H1 (cell line): ENCODE data around the gene LAT. TPM values are rescaled to one million over a fixed set of nuclear protein-coding genes. Genes with fewer than 3 reads are reported as not detected.

Experiments used
- polyA plus RNA-seq, 7 experiments: library from polyadenylated mRNA; depleted of rRNA in 3 of 7; stranded (reverse) in 5 of 7; unstranded in 2 of 7; fragments of >200 nt in 5 of 7; fragments of 200-250 nt in 2 of 7; gene quantifications; 1 replicate in 5 of 7; 2 replicates in 1 of 7; 4 replicates in 1 of 7; pipeline versions ENCODE4 v1.2.1 to v1.2.3, GENCODE V29; 2011 to 2013; ENCODE audit warnings: missing spikeins in 2 of 7, mixed read lengths in 2 of 7
- total RNA-seq: library from RNA; stranded (reverse); fragmentation: NEBNext Ultra II Directional; extraction: Animal tissue kit (Norgen Biotek cat#: 25700); gene quantifications from 2 replicates; pipeline ENCODE4 v1.2.1, GENCODE V29; 2021
- TF ChIP-seq, protein P1 (sequence below): fragments of 300-600 bp; sonication (generic); IDR thresholded peaks from 2 replicates; pipeline ENCODE4 v1.7.1; 2012; ENCODE audit warnings: low read length, moderate library complexity, mild to moderate bottlenecking, inconsistent platforms; ENCODE audit not compliant: insufficient replicate concordance

Gene LAT
- total and polyA plus RNA-seq, 2 of the 8 experiments (the other 6 are each of a cell fraction or from before 2014, with no cell fraction given): 2.7 to 3.4 TPM

DNA sequence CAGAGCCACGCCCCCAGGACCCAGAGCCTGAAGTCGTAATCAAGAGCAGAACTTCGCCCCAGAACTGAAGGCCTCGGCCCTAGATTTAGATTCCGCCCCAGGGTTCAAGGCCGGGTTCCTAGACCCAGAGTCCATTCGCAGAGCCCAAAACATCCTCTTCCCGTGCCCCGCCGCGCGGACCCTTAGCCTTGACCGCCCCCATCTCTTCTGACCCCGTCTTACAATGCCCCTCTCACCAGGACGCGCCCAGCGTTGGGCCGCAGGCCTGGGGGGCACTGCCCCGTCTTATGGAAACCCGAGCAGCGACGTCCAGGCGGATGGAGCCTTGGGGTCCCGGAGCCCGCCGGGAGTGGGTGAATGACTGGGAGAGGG is 48.1 kb upstream of the LAT start (continued):
- TF ChIP-seq, protein P1, sequence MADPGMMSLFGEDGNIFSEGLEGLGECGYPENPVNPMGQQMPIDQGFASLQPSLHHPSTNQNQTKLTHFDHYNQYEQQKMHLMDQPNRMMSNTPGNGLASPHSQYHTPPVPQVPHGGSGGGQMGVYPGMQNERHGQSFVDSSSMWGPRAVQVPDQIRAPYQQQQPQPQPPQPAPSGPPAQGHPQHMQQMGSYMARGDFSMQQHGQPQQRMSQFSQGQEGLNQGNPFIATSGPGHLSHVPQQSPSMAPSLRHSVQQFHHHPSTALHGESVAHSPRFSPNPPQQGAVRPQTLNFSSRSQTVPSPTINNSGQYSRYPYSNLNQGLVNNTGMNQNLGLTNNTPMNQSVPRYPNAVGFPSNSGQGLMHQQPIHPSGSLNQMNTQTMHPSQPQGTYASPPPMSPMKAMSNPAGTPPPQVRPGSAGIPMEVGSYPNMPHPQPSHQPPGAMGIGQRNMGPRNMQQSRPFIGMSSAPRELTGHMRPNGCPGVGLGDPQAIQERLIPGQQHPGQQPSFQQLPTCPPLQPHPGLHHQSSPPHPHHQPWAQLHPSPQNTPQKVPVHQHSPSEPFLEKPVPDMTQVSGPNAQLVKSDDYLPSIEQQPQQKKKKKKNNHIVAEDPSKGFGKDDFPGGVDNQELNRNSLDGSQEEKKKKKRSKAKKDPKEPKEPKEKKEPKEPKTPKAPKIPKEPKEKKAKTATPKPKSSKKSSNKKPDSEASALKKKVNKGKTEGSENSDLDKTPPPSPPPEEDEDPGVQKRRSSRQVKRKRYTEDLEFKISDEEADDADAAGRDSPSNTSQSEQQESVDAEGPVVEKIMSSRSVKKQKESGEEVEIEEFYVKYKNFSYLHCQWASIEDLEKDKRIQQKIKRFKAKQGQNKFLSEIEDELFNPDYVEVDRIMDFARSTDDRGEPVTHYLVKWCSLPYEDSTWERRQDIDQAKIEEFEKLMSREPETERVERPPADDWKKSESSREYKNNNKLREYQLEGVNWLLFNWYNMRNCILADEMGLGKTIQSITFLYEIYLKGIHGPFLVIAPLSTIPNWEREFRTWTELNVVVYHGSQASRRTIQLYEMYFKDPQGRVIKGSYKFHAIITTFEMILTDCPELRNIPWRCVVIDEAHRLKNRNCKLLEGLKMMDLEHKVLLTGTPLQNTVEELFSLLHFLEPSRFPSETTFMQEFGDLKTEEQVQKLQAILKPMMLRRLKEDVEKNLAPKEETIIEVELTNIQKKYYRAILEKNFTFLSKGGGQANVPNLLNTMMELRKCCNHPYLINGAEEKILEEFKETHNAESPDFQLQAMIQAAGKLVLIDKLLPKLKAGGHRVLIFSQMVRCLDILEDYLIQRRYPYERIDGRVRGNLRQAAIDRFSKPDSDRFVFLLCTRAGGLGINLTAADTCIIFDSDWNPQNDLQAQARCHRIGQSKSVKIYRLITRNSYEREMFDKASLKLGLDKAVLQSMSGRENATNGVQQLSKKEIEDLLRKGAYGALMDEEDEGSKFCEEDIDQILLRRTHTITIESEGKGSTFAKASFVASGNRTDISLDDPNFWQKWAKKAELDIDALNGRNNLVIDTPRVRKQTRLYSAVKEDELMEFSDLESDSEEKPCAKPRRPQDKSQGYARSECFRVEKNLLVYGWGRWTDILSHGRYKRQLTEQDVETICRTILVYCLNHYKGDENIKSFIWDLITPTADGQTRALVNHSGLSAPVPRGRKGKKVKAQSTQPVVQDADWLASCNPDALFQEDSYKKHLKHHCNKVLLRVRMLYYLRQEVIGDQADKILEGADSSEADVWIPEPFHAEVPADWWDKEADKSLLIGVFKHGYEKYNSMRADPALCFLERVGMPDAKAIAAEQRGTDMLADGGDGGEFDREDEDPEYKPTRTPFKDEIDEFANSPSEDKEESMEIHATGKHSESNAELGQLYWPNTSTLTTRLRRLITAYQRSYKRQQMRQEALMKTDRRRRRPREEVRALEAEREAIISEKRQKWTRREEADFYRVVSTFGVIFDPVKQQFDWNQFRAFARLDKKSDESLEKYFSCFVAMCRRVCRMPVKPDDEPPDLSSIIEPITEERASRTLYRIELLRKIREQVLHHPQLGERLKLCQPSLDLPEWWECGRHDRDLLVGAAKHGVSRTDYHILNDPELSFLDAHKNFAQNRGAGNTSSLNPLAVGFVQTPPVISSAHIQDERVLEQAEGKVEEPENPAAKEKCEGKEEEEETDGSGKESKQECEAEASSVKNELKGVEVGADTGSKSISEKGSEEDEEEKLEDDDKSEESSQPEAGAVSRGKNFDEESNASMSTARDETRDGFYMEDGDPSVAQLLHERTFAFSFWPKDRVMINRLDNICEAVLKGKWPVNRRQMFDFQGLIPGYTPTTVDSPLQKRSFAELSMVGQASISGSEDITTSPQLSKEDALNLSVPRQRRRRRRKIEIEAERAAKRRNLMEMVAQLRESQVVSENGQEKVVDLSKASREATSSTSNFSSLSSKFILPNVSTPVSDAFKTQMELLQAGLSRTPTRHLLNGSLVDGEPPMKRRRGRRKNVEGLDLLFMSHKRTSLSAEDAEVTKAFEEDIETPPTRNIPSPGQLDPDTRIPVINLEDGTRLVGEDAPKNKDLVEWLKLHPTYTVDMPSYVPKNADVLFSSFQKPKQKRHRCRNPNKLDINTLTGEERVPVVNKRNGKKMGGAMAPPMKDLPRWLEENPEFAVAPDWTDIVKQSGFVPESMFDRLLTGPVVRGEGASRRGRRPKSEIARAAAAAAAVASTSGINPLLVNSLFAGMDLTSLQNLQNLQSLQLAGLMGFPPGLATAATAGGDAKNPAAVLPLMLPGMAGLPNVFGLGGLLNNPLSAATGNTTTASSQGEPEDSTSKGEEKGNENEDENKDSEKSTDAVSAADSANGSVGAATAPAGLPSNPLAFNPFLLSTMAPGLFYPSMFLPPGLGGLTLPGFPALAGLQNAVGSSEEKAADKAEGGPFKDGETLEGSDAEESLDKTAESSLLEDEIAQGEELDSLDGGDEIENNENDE: no peak
